RWPE1 (cell line): ENCODE measurements around the gene CDK15.

Source experiments
- CTCF ChIA-PET: fragments of 350-600 bp; sonication (Branson Sonifier 250); formaldehyde crosslinking; extraction: SDS; loops from one replicate; lab custom pipeline; 2021; lab: Yijun Ruan, JAX
- POLR2A ChIA-PET: fragments of 400-600 bp; formaldehyde crosslinking; extraction: SDS; loops from one replicate; lab custom pipeline; 2020; ENCODE audit warnings: antibody characterized with exemption; ENCODE audit not compliant: low non-redundant PET; lab: Yijun Ruan, JAX
- DNase-seq: peaks from one replicate; pipeline ENCODE4 v3.0.0; 2012; ENCODE audit warnings: low spot score
- H3K27ac ChIP-seq: fragments of 450-650 bp; 2 replicates; pipeline ENCODE4 v1.5.1; 2017
- TF ChIP-seq, protein P1 (sequence below): fragments of 450-650 bp; conservative IDR thresholded peaks from 2 replicates; pipeline ENCODE4 v1.5.1; 2017; ENCODE audit warnings: low read depth, mild to moderate bottlenecking

CDK15 gene

DNA sequence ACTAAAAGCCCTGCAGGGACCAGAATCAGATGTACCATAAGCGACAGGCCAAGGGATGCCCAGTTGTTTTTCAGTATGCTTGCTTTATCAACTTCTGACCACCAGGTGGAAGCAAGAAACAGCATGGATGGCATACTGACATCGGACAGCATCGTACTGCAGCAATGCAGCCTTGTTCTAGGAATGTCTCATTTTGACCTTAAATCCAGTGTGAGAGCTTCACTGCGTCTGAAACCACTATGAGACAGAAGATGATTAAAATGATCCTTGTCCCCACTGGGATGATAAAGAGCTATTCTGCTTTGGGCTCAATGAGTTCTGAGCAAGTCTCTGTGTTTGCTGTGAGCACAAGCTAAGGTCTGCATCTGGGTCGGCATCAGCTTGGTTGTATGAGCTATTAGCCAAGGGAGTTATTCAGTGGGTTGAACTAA is 54.3 kb downstream of the CDK15 start:
- CTCF ChIA-PET = interaction anchor here (0.5 to 2.0 kb wide), 14 partner anchors 19 to 1362 kb away, joined by 3 to 10 read pairs (median 3); partner anchors contain the start of gene KIAA2012
- no peak overlapping the region for H3K27ac ChIP-seq
- POLR2A ChIA-PET = no interaction called here
- TF ChIP-seq, protein P1, sequence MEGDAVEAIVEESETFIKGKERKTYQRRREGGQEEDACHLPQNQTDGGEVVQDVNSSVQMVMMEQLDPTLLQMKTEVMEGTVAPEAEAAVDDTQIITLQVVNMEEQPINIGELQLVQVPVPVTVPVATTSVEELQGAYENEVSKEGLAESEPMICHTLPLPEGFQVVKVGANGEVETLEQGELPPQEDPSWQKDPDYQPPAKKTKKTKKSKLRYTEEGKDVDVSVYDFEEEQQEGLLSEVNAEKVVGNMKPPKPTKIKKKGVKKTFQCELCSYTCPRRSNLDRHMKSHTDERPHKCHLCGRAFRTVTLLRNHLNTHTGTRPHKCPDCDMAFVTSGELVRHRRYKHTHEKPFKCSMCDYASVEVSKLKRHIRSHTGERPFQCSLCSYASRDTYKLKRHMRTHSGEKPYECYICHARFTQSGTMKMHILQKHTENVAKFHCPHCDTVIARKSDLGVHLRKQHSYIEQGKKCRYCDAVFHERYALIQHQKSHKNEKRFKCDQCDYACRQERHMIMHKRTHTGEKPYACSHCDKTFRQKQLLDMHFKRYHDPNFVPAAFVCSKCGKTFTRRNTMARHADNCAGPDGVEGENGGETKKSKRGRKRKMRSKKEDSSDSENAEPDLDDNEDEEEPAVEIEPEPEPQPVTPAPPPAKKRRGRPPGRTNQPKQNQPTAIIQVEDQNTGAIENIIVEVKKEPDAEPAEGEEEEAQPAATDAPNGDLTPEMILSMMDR = peak; percentile 83
- DNase-seq = peak; percentile 68

DNA sequence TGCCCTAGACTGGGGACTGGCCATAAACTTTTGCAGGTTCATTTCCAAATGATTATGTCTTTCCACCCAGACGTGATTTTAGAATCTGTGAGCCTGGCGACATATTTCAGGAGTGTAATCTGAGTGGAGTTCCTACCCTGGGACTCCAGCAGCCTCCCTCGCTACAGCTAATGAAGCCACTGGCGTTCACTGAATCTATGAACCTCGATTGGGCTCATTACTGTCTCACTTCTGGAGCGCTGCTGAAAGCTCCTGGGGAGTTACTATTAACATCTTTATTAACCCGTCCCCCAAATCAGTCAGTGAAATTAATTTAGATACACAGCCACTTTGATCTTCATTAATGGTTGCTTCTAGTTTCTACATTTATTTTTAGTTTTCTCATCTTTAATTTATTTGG is 56.5 kb downstream of the CDK15 start:
- no peak overlapping the region for H3K27ac ChIP-seq
- ChIA-PET CTCF (no interaction called here), POLR2A (no interaction called here)
- TF ChIP-seq, protein P1 = no peak
- DNase-seq = no peak

DNA sequence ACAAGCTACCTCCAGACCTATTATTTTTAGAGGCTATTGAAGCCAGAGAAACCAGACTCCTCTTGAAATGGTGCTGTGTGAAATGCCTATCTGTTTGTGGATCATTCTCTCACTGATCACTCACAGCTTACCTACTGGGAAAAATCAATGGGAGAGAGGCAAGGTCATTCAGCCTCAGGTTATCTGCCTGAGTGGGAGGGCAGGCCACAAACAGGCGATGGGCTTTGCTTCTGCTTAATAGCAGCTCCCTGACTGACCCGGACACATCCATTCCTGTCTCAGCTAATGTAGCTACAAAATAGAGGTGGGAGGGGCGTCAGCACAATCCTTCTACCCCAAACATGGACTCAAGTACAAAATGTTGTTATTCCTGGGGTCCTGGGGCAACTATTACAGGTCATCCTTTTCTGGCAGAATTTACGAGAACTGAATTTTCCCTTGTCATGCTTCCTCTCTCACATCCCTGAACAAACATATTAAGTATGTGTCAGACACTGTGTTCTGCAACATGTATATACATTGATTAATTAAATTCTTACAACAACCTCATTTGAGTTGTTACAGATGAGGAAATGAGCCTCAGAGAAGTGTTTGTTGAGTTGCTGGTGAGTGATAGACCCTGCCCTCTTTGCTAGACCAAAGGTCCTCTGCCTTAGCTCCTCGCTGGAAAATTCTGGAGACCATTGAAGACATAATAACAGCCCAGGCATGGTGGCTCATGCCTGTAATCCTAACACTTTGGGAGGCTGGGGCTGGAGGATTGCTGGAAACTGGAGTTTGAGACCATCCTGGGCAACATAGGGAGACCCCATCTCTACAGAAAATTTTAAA is 60.5 kb downstream of the CDK15 start:
- DNase-seq = no peak
- ChIA-PET CTCF (interaction anchor here (0.5 kb wide), 1 partner anchor 395 kb away, joined by 3 read pairs; no protein-coding TSS in a partner anchor), POLR2A (no interaction called here)
- TF ChIP-seq, protein P1 = no peak
- H3K27ac ChIP-seq = no peak overlapping the region

DNA sequence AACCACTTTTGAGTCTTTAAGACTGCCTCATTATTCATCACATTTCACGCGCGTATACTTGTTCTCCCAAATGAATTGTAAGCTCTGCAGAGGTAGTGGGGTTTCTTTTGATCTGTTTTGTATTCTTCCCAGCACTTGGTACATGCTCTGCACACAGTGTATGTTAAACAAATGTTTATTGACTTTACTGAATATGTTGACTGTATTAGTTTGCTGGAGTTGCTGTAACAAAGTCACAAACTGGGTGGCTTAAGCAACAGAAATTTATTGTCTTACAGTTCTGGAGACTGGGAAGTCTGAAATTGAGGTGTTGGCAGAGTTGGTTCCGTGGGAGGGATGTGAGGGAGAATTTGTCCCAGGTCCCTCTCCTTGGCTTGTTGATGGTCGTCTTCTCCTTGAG is 65.1 kb downstream of the CDK15 start:
- CTCF ChIA-PET = interaction anchor here (0.6 kb wide), 1 partner anchor 25 kb away, joined by 6 read pairs; no protein-coding TSS in a partner anchor

DNA sequence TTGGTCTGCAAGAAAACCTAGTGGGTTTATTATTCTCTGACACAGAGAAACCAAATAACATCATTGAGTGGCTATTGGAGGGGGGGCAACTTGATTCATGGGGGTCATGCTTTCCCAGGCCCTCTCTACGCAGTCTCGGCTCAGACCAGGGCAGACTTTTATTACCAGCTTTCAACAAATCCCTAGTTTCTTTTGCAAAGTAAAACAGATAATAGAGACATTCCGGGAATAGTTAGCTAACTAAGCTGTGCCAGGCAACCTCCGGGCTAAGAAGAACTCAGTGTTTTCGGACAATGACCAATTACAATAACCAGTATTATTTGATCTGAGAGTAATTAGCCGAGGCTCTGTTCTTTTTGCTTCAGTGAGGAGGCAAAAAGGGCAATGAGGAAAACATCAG is 66.3 kb downstream of the CDK15 start:
- CTCF ChIA-PET = no interaction called here
- POLR2A ChIA-PET = no interaction called here
- no peak overlapping the region for H3K27ac ChIP-seq
- DNase-seq = no peak
- TF ChIP-seq, protein P1 = no peak

More for the DNA sequence above, 65.1 kb downstream of the CDK15 start:
- no peak overlapping the region for H3K27ac ChIP-seq
- TF ChIP-seq, protein P1 = no peak
- no peak for DNase-seq
- POLR2A ChIA-PET = no interaction called here

DNA sequence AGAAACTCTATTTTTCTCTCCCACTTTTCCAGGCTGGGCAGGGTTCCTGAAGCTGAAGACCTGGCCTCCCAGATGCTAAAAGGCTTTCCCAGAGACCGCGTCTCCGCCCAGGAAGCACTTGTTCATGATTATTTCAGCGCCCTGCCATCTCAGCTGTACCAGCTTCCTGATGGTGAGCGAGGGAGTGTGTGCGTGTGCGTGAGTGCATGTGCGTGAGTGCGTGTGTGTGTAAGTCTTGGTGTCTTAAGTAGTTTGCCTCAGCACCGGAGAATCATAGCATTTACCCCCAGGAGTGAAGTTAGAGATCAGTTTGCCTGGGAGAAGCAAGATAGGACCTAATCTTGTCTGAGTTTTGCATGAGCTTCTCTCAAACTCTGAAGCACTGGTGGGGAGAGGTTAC is 73.7 kb downstream of the CDK15 start:
- CTCF ChIA-PET = no interaction called here
- POLR2A ChIA-PET = no interaction called here
- DNase-seq = no peak
- TF ChIP-seq, protein P1 = no peak
- no peak overlapping the region for H3K27ac ChIP-seq
